GM18508 (cell line): ENCODE measurements around the gene ASMTL.
"Not testable (repeated sequence)": the region's sequence is repeated elsewhere in the genome, so short reads cannot be mapped to it uniquely, and the experiment has no call there.

Experiments
- ATAC-seq: cut with Tn5 transposase; IDR thresholded peaks from one replicate; pipeline ENCODE4 v1.9.1; 2021; ENCODE audit warnings: moderate number of reproducible peaks; ENCODE audit not compliant: insufficient read depth, unreplicated experiment

Gene ASMTL

GRCh38 chrX:1452516-1453394 is at the start of gene ASMTL:
ASMTL (minus strand) TSS chrX:1452909; CDS start chrX:1452840, 69 bp downstream.
- peak; percentile 69 for ATAC-seq

GRCh38 chrX:1502241-1502640 is 49.5 kb upstream of the ASMTL start:
- peak; percentile 33 for ATAC-seq

- ATAC-seq: peak; percentile 48
Observed at GRCh38 chrX:1500701-1501624, 48.3 kb upstream of the ASMTL start.

GRCh38 chrX:1496076-1496475 is 43.4 kb upstream of the ASMTL start:
- no peak for ATAC-seq

GRCh38 chrX:1493877-1494510 is 41.3 kb upstream of the ASMTL start:
- ATAC-seq: peak; percentile 32

- ATAC-seq: no peak
Observed at GRCh38 chrX:1493412-1493811, 40.7 kb upstream of the ASMTL start.

- no peak for ATAC-seq
Observed at GRCh38 chrX:1492421-1493012, 39.8 kb upstream of the ASMTL start.

GRCh38 chrX:1491851-1492349 is 39.2 kb upstream of the ASMTL start:
- peak; percentile 50 for ATAC-seq

- ATAC-seq: not testable (repeated sequence)
Observed at GRCh38 chrX:1491248-1491647, 38.5 kb upstream of the ASMTL start.

- ATAC-seq: not testable (repeated sequence)
Observed at GRCh38 chrX:1490723-1491122, 38.0 kb upstream of the ASMTL start.

GRCh38 chrX:1489354-1489753 is 36.6 kb upstream of the ASMTL start:
- not testable (repeated sequence) for ATAC-seq

GRCh38 chrX:1488745-1489144 is 36.0 kb upstream of the ASMTL start:
- no peak for ATAC-seq

GRCh38 chrX:1488141-1488540 is 35.4 kb upstream of the ASMTL start:
- no peak for ATAC-seq

- no peak for ATAC-seq
Observed at GRCh38 chrX:1487401-1487800, 34.7 kb upstream of the ASMTL start.

- ATAC-seq: no peak
Observed at GRCh38 chrX:1486749-1487361, 34.1 kb upstream of the ASMTL start.

- no peak for ATAC-seq
Observed at GRCh38 chrX:1486177-1486576, 33.5 kb upstream of the ASMTL start.

GRCh38 chrX:1485033-1485432 is 32.3 kb upstream of the ASMTL start:
- no peak for ATAC-seq

- ATAC-seq: no peak
Observed at GRCh38 chrX:1484638-1485019, 31.9 kb upstream of the ASMTL start.

- ATAC-seq: peak; percentile 44
Observed at GRCh38 chrX:1483843-1484637, 31.3 kb upstream of the ASMTL start.
